GM18502 (cell line): ENCODE measurements around the gene RNU7-1.

ENCODE experiments used
- ATAC-seq: cut with Tn5 transposase; IDR thresholded peaks from one replicate; pipeline ENCODE4 v1.9.1; 2021; ENCODE audit warnings: mild to moderate bottlenecking; ENCODE audit not compliant: unreplicated experiment, poor library complexity

Gene RNU7-1

DNA sequence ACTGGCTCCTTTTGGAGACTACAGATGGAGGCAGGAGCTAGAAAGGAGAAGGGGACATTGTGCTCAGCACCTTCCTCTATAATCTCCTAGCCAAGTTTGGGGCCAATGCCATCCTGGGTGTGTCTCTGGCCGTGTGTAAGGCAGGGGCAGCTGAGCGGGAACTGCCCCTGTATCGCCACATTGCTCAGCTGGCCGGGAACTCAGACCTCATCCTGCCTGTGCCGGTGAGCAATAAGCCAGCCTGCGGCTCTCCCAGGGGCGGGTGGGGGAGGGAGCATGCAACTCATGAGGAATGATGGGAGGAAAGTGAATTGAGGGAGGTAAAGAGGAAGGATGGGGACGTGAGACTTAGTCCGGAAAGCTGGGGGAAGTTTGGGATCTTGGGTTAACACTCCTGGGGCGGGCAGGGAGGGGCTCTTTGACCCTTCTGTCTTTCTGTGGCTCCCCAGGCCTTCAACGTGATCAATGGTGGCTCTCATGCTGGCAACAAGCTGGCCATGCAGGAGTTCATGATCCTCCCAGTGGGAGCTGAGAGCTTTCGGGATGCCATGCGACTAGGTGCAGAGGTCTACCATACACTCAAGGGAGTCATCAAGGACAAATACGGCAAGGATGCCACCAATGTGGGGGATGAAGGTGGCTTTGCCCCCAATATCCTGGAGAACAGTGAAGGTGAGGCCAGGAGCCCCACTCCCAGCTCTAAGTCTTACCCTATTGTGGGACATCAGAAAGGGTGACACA, 26.0 kb upstream of the RNU7-1 start:
- no peak for ATAC-seq

DNA sequence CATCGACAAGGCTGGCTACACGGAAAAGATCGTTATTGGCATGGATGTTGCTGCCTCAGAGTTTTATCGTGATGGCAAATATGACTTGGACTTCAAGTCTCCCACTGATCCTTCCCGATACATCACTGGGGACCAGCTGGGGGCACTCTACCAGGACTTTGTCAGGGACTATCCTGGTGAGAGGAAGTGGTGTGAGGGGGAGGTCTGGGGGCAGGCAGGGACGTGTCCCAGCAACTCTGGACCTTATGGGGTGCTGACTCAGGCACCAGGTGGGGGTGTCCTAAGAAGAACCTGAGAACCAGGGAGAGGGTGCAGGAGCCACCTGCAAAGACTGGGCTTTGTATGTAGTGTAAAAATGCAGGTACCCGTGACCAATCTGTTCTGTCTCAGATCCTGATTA, 24.0 kb upstream of the RNU7-1 start:
- ATAC-seq, result no peak

DNA sequence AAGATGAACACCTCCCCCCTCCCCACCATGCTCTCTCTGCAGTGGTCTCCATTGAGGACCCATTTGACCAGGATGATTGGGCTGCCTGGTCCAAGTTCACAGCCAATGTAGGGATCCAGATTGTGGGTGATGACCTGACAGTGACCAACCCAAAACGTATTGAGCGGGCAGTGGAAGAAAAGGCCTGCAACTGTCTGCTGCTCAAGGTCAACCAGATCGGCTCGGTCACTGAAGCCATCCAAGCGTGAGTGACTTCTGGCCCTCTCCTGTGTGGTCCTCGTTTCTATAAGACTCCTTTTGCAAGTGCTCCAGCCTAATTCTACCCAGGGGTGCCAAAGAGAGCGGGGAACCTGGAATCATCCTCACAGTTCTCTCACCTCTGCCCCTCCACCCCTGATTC, 22.1 kb upstream of the RNU7-1 start:
- ATAC-seq, result no peak

DNA sequence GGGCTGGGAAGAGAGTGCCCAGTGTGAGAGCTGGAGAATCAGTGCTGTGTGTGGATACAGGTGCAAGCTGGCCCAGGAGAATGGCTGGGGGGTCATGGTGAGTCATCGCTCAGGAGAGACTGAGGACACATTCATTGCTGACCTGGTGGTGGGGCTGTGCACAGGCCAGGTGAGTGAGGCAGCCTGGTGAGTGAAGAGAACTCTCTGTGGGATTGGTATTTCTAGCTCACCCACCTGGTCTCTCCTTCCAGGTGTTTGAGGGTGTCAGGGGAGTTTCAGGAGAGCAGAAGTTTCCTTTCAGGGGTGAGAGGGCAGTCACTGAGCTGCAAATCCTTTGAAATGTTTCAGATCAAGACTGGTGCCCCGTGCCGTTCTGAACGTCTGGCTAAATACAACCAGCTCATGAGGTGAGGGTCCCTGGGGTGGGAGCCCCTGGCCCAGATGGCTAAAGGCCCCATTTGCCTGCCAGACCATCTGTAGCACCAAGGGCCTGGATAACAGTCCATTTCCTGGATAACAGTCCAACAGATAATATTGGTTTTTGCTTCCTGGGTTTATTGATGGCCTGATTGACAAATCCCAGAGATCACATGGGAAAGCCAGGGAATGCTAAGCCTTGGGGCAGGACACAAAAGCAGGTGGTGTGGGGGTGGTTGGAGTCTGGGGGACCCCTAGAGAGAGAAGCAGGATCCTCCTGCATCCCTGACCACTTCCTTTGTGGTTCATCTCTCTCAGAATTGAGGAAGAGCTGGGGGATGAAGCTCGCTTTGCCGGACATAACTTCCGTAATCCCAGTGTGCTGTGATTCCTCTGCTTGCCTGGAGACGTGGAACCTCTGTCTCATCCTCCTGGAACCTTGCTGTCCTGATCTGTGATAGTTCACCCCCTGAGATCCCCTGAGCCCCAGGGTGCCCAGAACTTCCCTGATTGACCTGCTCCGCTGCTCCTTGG, 21.3 kb upstream of the RNU7-1 start:
- no peak for ATAC-seq

DNA sequence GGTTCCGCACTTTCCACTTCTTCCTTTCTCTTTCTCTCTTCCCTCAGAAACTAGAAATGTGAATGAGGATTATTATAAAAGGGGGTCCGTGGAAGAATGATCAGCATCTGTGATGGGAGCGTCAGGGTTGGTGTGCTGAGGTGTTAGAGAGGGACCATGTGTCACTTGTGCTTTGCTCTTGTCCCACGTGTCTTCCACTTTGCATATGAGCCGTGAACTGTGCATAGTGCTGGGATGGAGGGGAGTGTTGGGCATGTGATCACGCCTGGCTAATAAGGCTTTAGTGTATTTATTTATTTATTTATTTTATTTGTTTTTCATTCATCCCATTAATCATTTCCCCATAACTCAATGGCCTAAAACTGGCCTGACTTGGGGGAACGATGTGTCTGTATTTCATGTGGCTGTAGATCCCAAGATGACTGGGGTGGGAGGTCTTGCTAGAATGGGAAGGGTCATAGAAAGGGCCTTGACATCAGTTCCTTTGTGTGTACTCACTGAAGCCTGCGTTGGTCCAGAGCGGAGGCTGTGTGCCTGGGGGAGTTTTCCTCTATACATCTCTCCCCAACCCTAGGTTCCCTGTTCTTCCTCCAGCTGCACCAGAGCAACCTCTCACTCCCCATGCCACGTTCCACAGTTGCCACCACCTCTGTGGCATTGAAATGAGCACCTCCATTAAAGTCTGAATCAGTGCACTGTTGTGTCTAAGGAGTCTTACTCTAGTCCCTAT, 20.4 kb upstream of the RNU7-1 start:
- no peak for ATAC-seq

DNA sequence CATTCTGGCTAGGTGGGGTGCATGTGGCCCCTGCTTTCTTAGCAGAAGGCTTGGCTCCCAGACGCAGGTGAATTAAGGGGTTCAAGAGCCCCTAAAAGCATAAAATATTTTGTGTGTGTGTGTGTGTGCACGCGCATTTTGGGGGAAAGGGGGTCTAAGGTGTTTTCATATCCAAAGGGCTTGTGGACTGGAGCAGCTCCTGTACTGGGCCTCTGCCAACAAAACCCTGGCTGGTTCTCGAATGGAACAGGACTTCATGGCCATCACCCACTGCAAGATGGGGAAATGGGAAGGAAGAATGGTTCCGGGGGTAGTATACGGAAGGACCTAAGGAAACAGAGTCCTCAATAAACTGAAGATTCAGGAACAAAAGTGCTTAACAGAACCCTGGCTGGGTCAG, 19.8 kb upstream of the RNU7-1 start:
- ATAC-seq, result no peak

DNA sequence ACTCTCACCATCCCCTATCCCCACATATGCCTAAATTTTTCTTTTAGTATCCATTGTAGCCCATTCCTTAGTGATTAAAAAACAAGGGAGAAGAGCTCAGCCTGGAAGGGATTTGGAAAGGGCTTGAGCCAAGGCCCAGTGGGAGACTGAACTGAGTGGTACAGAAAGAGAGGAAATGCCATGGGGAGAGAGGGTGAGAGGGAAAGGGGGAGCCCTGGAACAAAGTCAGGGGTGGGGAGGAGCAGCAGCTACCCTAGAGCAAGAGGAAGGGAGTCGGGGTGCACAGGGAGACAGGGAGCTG, 18.4 kb upstream of the RNU7-1 start:
- ATAC-seq, result no peak

DNA sequence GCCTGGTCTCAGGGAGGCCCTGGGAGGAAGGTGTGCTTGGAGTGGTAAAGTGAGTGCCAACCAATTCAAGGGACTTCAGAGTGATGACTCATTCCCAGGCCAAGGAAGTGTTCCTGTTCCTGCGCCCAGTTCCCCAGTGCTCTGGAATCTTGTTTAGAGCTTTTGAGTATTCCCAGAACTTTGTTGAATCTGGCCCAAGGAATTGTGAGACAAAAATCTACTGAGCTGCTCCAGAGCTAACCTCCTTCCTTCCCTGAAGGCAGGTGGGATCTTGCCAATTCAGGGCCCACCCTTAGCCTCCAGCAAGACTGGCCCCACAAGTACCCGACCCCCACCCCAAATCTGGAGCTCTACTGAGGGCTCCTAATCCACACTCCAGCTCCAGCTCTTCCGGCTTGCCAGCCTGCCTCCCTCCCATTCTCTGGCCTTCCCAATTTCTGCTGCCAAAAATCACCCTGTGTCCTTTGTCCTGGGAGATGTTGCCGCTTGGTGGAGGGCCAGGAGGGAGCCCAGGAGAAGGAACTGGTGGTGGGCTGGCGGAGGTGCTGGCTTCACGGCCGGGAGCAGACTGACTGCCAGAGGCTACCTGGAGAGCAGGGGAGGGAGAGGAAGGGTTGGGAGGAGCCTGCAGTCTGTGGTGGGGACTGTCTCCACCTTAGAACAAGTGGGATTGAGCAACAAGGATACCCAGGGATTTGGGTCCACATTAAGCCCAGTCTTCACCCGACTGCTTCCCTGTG, 17.9 kb upstream of the RNU7-1 start:
- no peak for ATAC-seq

DNA sequence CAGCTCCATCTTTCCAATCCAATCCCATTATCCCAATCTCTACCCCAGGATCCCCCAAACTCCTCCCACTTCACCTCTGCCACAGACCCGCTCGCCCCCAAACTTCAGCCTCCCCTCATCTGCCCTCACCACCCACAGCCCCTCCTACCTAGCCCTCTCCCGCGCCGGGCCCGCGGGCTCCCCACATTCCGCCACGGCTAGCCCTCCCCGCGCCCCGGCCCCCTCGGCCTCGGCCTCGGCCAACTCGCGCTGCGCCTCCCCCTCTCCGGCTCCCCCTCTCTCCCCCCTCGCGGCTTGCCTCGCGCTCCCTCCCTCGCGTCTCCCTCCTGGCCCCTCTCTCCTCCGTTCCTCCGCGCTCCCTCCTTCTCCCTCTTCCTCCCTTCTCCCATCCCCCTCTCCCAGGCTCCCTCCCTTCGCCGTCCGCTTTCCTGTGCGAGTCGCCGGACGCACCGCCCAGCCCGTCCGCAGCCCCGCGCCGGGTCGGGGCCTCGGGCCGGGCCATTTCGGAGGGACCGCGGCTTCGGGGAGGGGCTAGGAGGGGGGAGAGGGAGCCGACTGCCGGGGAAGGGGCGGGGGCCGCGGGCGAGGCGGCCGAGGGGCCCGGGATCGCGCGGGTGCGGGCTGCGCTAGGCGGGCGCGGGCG, 16.1 kb upstream of the RNU7-1 start, which contains the start of gene ATN1:
Gene ATN1, plus strand, starts transcription at position 581 of the 643 bp plus-strand sequence. CDS start 6,043 bp downstream, outside the sequence.
- ATAC-seq, result no peak

DNA sequence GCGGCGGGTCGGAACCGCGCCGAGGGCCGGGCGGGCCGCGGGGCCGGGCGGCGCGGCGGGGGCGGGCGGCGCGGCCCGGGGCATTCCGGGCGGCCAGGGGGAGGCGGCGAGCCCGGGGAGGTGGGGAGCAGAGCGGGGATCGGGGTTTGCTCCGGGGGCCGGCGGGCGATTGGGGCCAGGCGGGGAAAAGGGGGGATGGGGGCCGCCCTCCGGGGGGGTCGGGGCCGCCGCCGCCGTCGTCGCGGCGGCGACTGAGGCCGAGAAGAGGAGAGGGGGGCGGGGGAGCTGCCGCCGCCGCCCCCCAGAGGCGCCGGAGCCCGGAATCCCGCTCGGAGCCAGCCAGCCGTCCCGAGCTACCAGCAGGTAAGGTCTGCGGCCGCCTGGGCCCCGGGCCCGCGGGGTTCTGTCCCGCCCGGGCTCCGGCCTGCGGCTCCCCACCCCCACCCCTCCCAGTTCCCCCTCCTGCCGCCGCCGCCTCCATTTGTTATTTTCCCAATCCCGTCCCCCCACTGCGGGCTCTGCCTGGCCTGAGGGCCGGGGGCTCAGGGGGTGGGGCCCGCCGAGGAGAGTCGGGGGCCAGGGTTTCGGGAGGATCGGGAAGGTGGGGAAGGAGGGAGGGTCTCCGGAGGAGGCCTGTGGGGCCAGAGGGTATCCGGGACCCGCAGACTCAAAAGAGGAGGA, 15.5 kb upstream of the RNU7-1 start:
- ATAC-seq, result no peak

DNA sequence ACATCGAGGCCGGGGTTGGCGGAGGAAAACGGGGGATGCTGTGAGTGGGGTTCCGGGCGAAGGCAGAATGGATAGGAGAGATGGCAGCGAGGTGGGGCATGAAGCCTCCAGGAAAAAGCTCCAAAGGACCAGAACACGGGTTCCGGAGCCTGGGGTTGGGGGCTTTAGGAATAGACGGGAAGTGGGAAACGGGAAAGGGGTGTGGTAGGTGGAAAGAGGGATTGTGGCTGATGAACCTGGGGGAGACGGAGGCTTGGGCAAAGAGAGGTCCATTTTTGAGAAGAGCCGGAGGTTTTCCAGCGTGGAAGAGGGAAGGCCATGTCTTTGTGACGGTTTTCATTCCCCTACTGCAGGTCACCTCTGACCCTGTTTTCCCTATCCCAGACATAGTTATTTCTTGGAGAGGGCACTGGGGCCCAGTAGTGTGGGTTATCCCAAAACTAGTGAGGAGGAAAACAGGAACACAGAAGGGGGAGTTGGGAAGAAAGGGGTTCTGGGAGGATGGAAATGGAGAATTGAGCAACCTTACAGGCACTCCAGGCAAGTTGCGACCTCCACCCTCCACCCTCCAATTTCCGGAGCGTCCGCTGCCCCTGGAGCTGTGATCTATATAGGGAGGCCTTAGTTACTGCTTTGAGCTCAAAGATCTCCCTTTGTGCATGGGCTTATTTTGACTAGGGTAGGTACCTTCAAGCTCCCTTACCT, 14.8 kb upstream of the RNU7-1 start:
- ATAC-seq, result no peak

DNA sequence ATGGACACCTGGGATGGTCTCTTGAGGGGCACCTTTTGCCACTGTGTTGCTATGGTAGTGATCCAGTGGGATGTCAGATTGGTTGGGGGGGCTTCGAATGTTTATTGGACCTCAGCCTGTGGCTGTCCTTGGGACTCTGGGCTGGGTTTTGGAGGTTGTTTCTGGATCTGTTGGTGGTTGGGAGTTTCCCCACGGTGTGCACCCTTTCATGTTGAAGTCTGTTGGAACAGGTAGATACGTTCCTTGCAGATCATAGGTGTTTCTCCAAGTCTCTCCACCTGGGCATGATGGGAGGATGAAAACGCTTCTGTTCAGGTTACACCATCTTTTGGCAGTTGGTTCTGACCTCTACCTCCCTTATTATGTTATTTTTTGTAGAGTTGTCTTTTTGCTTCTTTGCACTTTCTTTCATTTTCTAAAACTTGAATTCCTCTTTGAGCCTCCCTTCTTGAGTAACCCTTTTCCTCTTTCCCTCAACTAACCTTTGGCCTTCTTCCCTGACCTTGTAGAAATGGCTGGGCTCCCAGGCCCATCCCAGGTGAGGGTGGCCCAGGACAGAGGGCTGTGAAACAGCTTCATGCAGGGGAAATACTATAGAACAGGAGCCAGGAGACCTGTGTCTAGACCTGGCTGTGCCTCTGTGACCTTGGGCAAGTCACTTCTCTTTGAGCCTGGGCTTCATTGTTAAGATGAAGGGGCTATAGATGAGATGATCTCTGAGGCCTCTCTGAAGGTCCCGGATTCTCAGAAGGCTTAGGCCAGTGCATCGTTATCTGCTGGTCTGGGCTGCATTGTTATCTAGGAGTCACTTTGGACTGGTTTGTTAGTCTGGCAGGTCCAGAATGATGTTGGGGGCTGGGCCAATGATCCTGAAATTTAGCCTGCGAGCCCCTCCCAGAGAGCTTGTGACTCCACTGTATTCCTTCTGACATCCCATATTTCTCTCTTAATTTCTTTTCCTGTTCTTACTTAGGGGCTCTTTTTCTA, 13.9 kb upstream of the RNU7-1 start:
- no peak for ATAC-seq

DNA sequence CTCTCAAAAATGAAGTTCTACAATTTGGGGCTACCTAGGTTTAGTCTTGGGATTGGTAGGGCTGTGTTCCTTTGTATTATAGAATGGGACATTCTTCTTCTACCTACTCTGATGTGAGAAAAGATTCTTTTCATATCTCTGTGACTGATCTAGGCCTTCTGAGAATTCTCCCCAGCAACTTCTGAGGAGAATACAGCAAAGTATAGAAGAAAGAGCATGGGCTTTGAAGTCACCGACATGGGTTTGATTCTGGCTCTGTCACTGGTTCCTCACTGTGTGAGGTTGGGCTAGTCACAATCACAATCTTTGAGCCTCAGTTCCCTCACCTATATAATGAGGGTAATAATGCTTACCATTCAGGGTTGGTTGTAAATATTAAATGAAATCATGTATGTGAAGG, 10.8 kb upstream of the RNU7-1 start:
- ATAC-seq, result no peak

DNA sequence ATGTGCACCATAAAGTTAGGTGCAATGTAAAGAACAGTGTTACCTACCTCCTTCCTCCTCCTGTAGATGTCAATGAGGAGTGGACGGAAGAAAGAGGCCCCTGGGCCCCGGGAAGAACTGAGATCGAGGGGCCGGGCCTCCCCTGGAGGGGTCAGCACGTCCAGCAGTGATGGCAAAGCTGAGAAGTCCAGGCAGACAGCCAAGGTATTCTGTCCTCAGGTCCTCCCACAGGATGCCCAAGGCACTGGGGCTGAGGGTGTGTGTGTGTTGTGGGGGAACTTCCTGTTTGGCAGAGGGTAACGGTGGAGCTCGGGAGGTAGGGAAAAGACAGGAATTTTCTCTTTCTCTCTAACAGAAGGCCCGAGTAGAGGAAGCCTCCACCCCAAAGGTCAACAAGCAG, 9.5 kb upstream of the RNU7-1 start:
- no peak for ATAC-seq

DNA sequence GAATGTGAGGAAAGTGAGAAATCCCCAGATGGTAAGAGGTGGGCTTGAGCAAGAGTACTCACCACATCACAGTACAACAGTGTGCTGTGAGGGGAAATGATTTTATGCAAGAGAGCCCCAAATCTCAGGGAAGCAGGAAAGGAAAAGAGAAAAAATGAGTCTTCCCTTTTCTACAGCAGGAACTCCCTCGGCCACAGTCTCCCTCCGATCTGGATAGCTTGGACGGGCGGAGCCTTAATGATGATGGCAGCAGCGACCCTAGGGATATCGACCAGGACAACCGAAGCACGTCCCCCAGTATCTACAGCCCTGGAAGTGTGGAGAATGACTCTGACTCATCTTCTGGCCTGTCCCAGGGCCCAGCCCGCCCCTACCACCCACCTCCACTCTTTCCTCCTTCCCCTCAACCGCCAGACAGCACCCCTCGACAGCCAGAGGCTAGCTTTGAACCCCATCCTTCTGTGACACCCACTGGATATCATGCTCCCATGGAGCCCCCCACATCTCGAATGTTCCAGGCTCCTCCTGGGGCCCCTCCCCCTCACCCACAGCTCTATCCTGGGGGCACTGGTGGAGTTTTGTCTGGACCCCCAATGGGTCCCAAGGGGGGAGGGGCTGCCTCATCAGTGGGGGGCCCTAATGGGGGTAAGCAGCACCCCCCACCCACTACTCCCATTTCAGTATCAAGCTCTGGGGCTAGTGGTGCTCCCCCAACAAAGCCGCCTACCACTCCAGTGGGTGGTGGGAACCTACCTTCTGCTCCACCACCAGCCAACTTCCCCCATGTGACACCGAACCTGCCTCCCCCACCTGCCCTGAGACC, 8.0 kb upstream of the RNU7-1 start:
- no peak for ATAC-seq

DNA sequence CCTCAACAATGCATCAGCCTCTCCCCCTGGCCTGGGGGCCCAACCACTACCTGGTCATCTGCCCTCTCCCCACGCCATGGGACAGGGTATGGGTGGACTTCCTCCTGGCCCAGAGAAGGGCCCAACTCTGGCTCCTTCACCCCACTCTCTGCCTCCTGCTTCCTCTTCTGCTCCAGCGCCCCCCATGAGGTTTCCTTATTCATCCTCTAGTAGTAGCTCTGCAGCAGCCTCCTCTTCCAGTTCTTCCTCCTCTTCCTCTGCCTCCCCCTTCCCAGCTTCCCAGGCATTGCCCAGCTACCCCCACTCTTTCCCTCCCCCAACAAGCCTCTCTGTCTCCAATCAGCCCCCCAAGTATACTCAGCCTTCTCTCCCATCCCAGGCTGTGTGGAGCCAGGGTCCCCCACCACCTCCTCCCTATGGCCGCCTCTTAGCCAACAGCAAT, 7.4 kb upstream of the RNU7-1 start:
- ATAC-seq, result no peak
